ACC112 (cell line): ENCODE data around the gene STK36.

Source experiments
- H2AFZ ChIP-seq: fragments of 200-600 bp; sonication (generic); one replicate; pipeline ENCODE4 v1.6.0; 2017; ENCODE audit warnings: antibody characterized with exemption, low read length; ENCODE audit not compliant: unreplicated experiment
- H3K27ac ChIP-seq: fragments of 200-600 bp; sonication (generic); 2 replicates; pipeline ENCODE4 v1.5.1; 2014; ENCODE audit warnings: low read depth, mild to moderate bottlenecking, antibody characterized with exemption, low read length, moderate library complexity
- H3K27me3 ChIP-seq: fragments of 200-600 bp; sonication (generic); 2 replicates; pipeline ENCODE4 v1.6.1; 2014; ENCODE audit warnings: mild to moderate bottlenecking, antibody characterized with exemption, low read length, moderate library complexity, mixed read lengths; ENCODE audit not compliant: insufficient read depth
- H3K36me3 ChIP-seq: fragments of 200-600 bp; sonication (generic); 2 replicates; pipeline ENCODE4 v1.6.1; 2016; ENCODE audit warnings: mild to moderate bottlenecking, antibody characterized with exemption, low read length, moderate library complexity, mixed read lengths; ENCODE audit not compliant: insufficient read depth
- H3K4me1 ChIP-seq: fragments of 200-600 bp; sonication (generic); one replicate; pipeline ENCODE4 v1.6.1; 2016; ENCODE audit warnings: low read length, mixed read lengths; ENCODE audit not compliant: insufficient read depth, unreplicated experiment, control insufficient read depth
- H3K4me3 ChIP-seq: fragments of 200-600 bp; sonication (generic); 2 replicates; pipeline ENCODE4 v1.5.1; 2014; ENCODE audit warnings: mild to moderate bottlenecking, low read depth, low read length
- H3K79me2 ChIP-seq: fragments of 200-600 bp; sonication (generic); one replicate; pipeline ENCODE4 v1.6.0; 2016; ENCODE audit warnings: low read length; ENCODE audit not compliant: control insufficient read depth, unreplicated experiment, insufficient read depth

Gene STK36

DNA sequence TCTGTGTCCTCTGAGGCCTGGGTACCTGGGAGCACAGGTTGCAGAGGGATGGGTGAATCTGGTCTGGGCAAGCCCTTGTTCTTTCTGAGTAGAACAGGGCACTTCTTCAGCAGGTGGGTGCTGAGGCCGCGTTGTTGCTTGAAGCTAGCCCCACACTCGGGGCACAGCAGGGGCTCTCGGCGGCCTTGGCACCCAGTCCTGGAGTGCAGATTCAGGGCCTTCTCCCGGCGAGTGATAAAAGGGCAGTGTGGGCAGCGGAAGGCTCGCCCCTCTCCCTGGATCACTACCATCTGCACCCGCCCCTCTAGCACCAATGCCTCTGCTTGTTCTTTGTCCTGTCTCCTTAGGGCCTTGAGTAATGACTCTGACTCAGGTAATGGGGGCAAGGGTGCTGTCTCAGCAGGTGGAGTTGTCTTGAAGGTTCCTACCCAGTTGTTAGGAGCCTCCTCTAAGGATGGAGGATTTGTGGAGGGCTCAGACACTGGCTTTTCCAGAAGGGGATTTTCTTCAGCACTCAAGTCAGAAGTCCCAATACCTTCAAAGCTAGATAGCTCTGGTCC lies 28.1 kb upstream of the STK36 start:
- no peaks in the 10 kb centered on the region for H3K27me3 ChIP-seq
- H3K36me3 ChIP-seq: peaks cover 26% of the 10 kb centered on the region
- no peak overlapping the region for H3K4me3 ChIP-seq
- peaks cover 3% of the 10 kb centered on the region for H3K79me2 ChIP-seq
- no peak overlapping the region for H3K27ac ChIP-seq
- peaks cover 7% of the 10 kb centered on the region for H3K4me1 ChIP-seq
- no peak overlapping the region for H2AFZ ChIP-seq

DNA sequence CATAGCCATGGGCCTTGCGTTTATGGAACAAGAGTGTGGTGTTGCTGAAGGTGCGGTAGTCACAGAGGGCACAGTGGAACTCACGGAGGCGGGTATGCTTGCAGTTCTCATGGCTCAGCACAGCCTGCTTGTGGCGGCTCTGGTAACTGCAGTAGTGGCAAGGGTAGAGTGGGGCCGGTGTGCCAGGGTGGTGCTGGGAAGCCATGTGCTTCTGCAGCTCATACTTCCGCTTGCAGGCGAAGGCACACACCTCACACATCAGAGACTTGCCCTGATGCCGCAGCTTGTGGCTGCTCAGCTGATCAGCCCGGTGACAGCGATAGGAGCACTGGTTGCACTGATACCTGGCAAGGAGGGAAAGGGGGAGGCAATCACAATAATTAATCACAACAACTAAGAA lies 27.2 kb upstream of the STK36 start:
- peaks cover 7% of the 10 kb centered on the region for H3K4me1 ChIP-seq
- peaks cover 3% of the 10 kb centered on the region for H3K79me2 ChIP-seq
- no peaks in the 10 kb centered on the region for H3K27me3 ChIP-seq
- no peak overlapping the region for H2AFZ ChIP-seq
- peaks cover 23% of the 10 kb centered on the region for H3K36me3 ChIP-seq
- H3K4me3 ChIP-seq: no peak overlapping the region
- H3K27ac ChIP-seq: peak overlapping the region; percentile 83

DNA sequence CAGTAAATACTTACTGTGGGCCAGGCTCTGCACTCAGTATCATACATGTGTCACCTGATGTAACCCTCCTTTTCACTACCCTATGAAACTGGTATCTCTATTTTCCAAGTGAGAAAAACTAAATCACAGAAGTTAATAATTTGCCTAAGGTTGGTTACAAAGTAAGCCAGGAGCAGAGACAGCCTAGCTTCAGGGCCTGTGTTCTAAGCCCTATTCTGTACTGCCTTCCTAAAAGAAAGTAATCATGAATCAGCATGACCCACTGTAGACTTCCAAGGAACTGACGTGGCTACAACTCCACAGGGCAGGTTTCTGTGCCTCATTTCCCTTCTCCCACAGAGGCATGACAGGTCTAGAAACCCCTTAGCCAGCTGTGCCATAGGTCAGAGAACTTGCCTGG lies 26.8 kb upstream of the STK36 start:
- H2AFZ ChIP-seq: no peak overlapping the region
- peak overlapping the region; percentile 83 for H3K27ac ChIP-seq
- H3K4me1 ChIP-seq: peaks cover 7% of the 10 kb centered on the region
- H3K4me3 ChIP-seq: no peak overlapping the region
- peaks cover 3% of the 10 kb centered on the region for H3K79me2 ChIP-seq
- peaks cover 21% of the 10 kb centered on the region for H3K36me3 ChIP-seq
- no peaks in the 10 kb centered on the region for H3K27me3 ChIP-seq

DNA sequence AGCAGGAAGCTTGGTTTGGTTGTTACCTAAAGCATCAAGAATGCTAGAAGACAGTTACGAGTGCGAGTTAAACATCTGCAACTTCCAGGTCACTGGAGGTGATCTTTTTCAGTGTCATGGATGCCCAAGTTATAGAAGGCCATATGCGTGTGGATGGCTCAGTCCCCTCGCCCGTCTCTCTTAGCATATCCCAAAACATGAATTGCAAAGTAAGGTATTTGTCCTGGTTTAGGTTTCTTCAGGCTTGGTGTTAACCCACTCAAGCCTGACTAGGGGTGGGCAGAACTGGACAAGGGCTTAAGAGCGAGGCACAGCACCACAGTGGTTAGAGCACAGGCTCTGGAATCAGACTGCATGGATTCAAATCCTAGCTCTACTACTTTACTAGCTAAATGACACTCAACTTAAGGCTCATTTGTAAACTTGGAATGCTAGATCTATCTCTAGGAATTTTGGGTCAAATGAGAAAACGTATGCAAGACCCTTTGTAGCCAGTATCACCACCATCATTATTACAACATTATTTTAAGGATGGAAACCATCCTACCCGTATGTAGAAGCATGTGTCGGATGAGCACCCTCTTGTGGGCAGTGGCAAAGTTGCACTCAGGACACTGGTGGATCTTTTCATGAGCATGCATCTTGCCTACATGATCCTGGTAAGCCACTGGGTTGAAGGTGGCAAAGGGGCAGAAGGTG lies 23.6 kb upstream of the STK36 start:
- H3K4me3 ChIP-seq: no peak overlapping the region
- H3K36me3 ChIP-seq: peaks cover 16% of the 10 kb centered on the region
- no peak overlapping the region for H3K27ac ChIP-seq
- no peaks in the 10 kb centered on the region for H3K27me3 ChIP-seq
- no peak overlapping the region for H2AFZ ChIP-seq
- H3K4me1 ChIP-seq: peaks cover 7% of the 10 kb centered on the region
- peaks cover 3% of the 10 kb centered on the region for H3K79me2 ChIP-seq

DNA sequence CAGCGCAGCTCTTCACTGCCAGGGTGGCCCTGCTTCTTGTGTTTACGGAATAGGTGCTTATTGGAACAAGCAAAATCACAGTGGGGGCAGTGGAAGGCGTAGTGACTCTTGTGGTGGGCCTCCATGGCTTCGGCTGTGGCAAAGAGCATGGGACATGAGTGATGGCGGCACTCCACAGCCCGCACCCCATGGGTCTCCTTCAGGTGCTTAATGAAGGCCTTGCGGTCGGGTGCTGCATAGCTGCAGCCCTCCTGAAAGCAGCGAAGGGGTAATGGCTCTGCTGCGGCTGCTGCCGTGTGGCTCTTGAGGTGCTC lies 23.1 kb upstream of the STK36 start:
- Histone ChIP-seq H3K4me3 (no peak overlapping the region), H3K4me1 (peaks cover 7% of the 10 kb centered on the region), H2AFZ (no peak overlapping the region), H3K36me3 (peaks cover 16% of the 10 kb centered on the region), H3K79me2 (peaks cover 3% of the 10 kb centered on the region), H3K27ac (no peak overlapping the region), H3K27me3 (no peaks in the 10 kb centered on the region)

DNA sequence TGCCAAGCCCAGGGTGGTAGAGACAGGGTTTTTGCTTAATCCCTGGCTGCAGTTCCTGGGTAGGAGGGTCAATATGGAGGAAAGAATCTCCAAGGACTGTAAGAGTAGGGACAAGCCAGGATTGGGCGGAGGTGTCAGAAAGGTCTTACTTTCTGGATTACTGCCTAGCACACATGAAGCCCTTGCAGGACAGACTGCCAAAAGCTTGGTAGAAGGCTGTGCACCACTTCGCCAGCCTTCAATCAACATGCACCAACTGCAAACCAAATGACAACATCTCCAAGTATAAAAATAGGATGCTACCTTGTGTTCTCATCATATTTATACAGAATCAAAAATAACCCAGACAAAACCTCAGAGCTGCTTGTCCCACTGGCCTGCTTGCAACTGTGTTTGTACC lies 16.1 kb upstream of the STK36 start:
- H2AFZ ChIP-seq: no peak overlapping the region
- H3K36me3 ChIP-seq: no peaks in the 10 kb centered on the region
- no peak overlapping the region for H3K4me3 ChIP-seq
- H3K27me3 ChIP-seq: no peaks in the 10 kb centered on the region
- H3K4me1 ChIP-seq: peaks cover 3% of the 10 kb centered on the region
- peaks cover 21% of the 10 kb centered on the region for H3K79me2 ChIP-seq
- H3K27ac ChIP-seq: no peak overlapping the region

DNA sequence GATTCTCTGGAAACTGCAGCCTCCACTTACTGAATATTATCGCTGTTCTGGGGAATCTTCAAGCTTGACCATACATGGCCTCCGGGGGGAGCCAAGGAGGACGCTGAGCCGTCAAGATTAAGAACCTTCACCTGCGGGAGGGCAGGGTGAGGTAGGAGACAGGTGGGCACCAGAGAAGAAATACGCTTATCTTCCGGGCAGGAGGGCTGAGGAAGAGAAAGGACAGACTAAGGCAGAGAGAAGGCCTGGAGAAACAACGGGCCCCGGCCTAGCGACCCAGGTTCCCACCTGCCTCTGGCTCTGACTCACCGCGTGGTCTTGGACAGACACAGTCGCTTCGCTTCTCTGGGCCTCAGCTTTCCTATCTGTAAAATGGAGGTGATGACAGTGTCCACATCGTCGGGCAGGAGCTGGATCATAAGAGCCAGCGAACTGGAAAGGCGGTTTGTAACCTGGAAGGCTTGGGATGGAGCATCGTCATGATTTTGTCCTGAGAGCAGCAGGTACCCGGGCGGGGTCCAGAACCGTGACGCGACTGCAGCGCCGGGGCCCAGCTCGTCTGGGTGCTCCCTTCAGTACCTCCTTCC lies 13.1 kb upstream of the STK36 start:
- peaks cover 3% of the 10 kb centered on the region for H3K4me1 ChIP-seq
- H3K27ac ChIP-seq: no peak overlapping the region
- H2AFZ ChIP-seq: peak overlapping the region; percentile 49
- peaks cover 21% of the 10 kb centered on the region for H3K79me2 ChIP-seq
- peaks cover 4% of the 10 kb centered on the region; the same call in 1 of the 2 replicates for H3K36me3 ChIP-seq
- peak overlapping the region; percentile 88 for H3K4me3 ChIP-seq
- H3K27me3 ChIP-seq: no peaks in the 10 kb centered on the region

DNA sequence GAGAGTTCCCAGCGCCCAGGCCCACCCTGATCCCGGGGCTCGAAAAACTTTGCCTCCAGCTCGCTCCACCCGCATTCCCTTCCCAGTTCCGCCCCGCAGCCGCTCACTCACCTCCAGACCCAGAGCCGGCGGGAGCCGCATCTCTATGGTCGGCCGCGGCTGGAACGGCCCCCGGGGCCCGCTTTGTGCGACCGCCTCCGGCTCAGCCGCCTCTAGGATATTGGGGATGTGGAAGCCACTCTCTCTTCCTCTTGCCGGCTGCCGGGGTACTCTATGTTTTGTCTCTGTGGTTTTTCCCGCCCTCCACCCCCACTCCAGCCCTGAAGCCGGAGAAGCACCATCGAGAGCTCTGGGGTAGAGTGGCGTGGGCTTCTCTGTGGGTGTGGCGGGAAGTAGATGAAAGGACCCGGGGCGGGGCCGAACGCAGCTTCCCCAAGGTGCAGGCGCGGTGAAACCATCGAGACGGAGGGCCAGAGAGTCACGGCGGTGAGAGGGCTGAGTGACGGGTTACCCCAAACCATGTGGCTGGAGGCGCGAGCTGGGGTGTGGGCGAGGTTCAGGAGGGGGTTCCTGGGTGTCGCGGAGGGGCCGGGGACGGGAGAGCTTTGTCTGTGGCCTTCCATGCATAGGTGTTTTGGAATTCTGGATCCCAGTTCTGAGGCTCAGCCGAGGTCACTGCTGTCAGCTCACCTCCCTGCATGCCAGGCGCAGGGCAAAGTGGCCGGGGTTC lies 12.5 kb upstream of the STK36 start, which contains the start of the genes BCS1L and ZNF142:
Gene BCS1L (plus strand): TSS at position 426 of the 730 bp plus-strand sequence. CDS start 1,305 bp downstream, outside the sequence.
Gene ZNF142 (minus strand): TSS at position 366 of the 730 bp plus-strand sequence. CDS start 3,194 bp downstream, outside the sequence.
- H3K4me3 ChIP-seq: peak within 1 kb of the TSS; percentile 88
- peaks cover 4% of the 10 kb centered on the region; the same call in 1 of the 2 replicates for H3K36me3 ChIP-seq
- no peaks in the 10 kb centered on the region for H3K27me3 ChIP-seq
- peaks cover 21% of the 10 kb centered on the region for H3K79me2 ChIP-seq
- peak within 1 kb of the TSS; percentile 82 for H2AFZ ChIP-seq
- H3K4me1 ChIP-seq: peaks cover 3% of the 10 kb centered on the region
- H3K27ac ChIP-seq: 0 out of 2 replicates have a peak within 1 kb of the TSS, but pooled peaks have one; percentile 1

DNA sequence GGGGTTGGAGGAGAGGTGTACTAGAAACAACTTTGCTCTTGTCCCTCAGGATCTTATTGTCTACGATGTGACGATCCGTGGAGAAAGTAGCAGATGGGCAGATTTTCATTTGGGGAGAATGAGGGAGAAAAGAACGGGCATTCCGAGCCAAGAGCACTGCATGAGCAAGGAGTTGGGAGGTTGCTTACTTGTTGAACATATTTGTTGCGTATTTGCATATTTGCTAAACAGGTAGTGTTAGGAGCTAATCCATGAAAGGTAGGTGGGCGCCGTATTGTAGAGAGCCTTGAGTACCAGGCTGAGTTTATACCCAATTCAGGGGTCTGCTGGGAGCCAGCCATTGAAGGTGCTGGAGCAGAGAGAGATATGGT lies 11.9 kb upstream of the STK36 start:
- Histone ChIP-seq H3K27ac (no peak overlapping the region), H3K79me2 (peaks cover 21% of the 10 kb centered on the region), H3K4me1 (peaks cover 3% of the 10 kb centered on the region), H3K36me3 (peaks cover 4% of the 10 kb centered on the region; the same call in 1 of the 2 replicates), H3K27me3 (no peaks in the 10 kb centered on the region), H2AFZ (peak overlapping the region; percentile 82), H3K4me3 (peak overlapping the region; percentile 88)

DNA sequence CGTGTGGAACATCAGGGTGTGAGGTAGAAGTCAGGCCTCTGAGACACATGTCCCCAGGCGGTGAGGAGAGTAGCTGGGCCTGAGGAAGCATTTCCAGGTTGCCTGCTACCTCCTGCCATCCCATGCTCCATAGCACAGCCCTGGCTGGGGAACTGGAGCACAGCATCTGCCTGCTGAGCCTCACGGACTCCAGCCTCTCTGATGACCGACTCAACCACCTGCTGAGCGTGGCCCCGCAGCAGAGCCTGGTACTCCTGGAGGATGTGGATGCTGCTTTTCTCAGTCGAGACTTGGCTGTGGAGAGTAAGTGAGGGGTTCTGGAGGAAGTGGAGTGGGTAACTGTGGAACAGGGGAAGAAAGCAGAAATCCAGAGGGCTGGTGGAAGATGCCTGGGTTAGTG lies 9.5 kb upstream of the STK36 start:
- Histone ChIP-seq H3K4me1 (peaks cover 3% of the 10 kb centered on the region), H3K79me2 (peaks cover 24% of the 10 kb centered on the region), H3K27ac (no peak overlapping the region), H3K36me3 (peaks cover 11% of the 10 kb centered on the region; the same call in 1 of the 2 replicates), H3K27me3 (no peaks in the 10 kb centered on the region), H3K4me3 (no peak overlapping the region), H2AFZ (no peak overlapping the region)
